ENCODE measurements around the gene TMEM143. TPM values are rescaled to one million over a fixed set of nuclear protein-coding genes. Genes with fewer than 3 reads are reported as not detected.

The TMEM143 gene
- total and polyA plus RNA-seq, 2 donors (not counting 3 experiments of a cell fraction or from before 2014, with no cell fraction given), result 5.4 to 7.3 TPM

- H3K4me2 ChIP-seq (ENCODE audit: insufficient read depth, low read length), result no peak overlapping the region
- H3K27ac ChIP-seq (ENCODE audit: insufficient read depth, low read depth, low read length), result no peak overlapping the region
- DNase-seq (ENCODE audit: low read depth, low spot score), result no peak
- POLR2A ChIA-PET, result no interaction called here
- no peaks in the 10 kb centered on the region for H3K79me2 ChIP-seq (ENCODE audit: control insufficient read depth, insufficient read depth, low read length)
- H3K36me3 ChIP-seq (ENCODE audit: control insufficient read depth in 2 of 2, extremely low read depth in 1 of 2, insufficient read depth in 2 of 2, low read length in 2 of 2), result no peaks in the 10 kb centered on the region
- H3K27me3 ChIP-seq (ENCODE audit: control insufficient read depth in 2 of 2, insufficient read depth in 2 of 2, low read length in 2 of 2), result peaks cover 6% of the 10 kb centered on the region in 2 experiments
- no peaks in the 10 kb centered on the region for H3K4me1 ChIP-seq (ENCODE audit: control insufficient read depth, extremely low read depth, insufficient read depth, low read length)
- no peaks in the 10 kb centered on the region for H3K9me1 ChIP-seq (replicated peaks; ENCODE audit: control insufficient read depth, extremely low read depth, insufficient read depth, low read length)
- intact Hi-C loops (cut with micrococcal nuclease), result no loop called here
- H2AFZ ChIP-seq (ENCODE audit: low read depth, low read length), result no peak overlapping the region
- TF ChIP-seq MAX (IDR thresholded peaks at IDR 0.05; ENCODE audit: insufficient read depth, insufficient read length) (no peak), POLR2AphosphoS5 (IDR thresholded peaks at IDR 0.05; ENCODE audit: insufficient read depth, low read depth, low read length) (no peak), GATA2 (IDR thresholded peaks at IDR 0.05; ENCODE audit: insufficient read depth, insufficient read length, low read depth, low read length) (no peak), CTCF (IDR thresholded peaks at IDR 0.05; ENCODE audit: extremely low read depth in 1 of 2, insufficient read depth in 1 of 2, low read depth in 1 of 2, low read length in 2 of 2) (no peak), EZH2 (IDR thresholded peaks at IDR 0.05; ENCODE audit: borderline replicate concordance, low read depth, low read length, severe bottlenecking) (no peak), MYC (IDR thresholded peaks at IDR 0.05; ENCODE audit: low read depth, low read length) (no peak), FOS (IDR thresholded peaks at IDR 0.05; ENCODE audit: borderline replicate concordance, insufficient read depth, low read length) (no peak), POLR2A (IDR thresholded peaks at IDR 0.05; ENCODE audit: low read depth, low read length) (no peak)
- no peaks in the 10 kb centered on the region for H4K20me1 ChIP-seq (replicated peaks; ENCODE audit: control insufficient read depth, extremely low read depth, insufficient read depth, low read length)
- no peak overlapping the region for H3K4me3 ChIP-seq (replicated peaks in 1 of 3; ENCODE audit: insufficient read depth in 1 of 3, low read depth in 1 of 3, low read length in 3 of 3)
- H3K9me3 ChIP-seq (replicated peaks; ENCODE audit: control insufficient read depth, insufficient read depth, low read length), result no peaks in the 10 kb centered on the region
- CTCF ChIA-PET, result no interaction called here
- no peak for FAIRE-seq
- BruUV-seq (replicated peaks), result no TSS peak
- H3K9ac ChIP-seq (replicated peaks; ENCODE audit: extremely low read depth, insufficient read depth, low read length), result no peak overlapping the region
- dilution Hi-C loops (cut with MboI; ENCODE audit: extremely low pct_ligation_motif_present, low sequenced_read_pairs), result no loop called here
These were observed 60.4 kb downstream of the TMEM143 start for GRCh38 chr19:48303367-48303766.
